HAP-1 (cell line): Measurements from ENCODE around the gene HPX.

ENCODE experiments used
- DNase-seq, 2 experiments: peaks; one replicate each; pipeline ENCODE4 v3.0.0-alpha.2; 2016 to 2020; ENCODE audit warnings: low spot score in 2 of 2
- H3K27me3 ChIP-seq: fragments of 250-450 bp; sonication (Bioruptor Pico); 2 replicates; pipeline ENCODE4 v1.5.1; 2020; ENCODE audit warnings: low read depth, mild to moderate bottlenecking, moderate library complexity
- H3K36me3 ChIP-seq: fragments of 250-450 bp; sonication (Bioruptor Pico); replicated peaks from 2 replicates; pipeline ENCODE4 v1.5.1; 2020; ENCODE audit warnings: mild to moderate bottlenecking
- H3K4me1 ChIP-seq: fragments of 250-450 bp; sonication (Bioruptor Pico); 2 replicates; pipeline ENCODE4 v1.5.1; 2020; ENCODE audit warnings: mild to moderate bottlenecking
- H3K4me3 ChIP-seq: fragments of 250-450 bp; sonication (Bioruptor Pico); 2 replicates; pipeline ENCODE4 v1.5.1; 2020; ENCODE audit warnings: mild to moderate bottlenecking, moderate library complexity
- H3K9me3 ChIP-seq: fragments of 250-450 bp; sonication (Bioruptor Pico); 2 replicates; pipeline ENCODE4 v1.5.1; 2020; ENCODE audit warnings: mild to moderate bottlenecking, moderate library complexity
- in situ Hi-C: fragments of 300-500 bp; cut with MboI; formaldehyde crosslinking; loops from 3 replicates; pipeline ENCODE4 v1.14.3; 2020; ENCODE audit warnings: low sequenced_read_pairs, inconsistent platforms, mixed read lengths

Gene HPX, protein sequence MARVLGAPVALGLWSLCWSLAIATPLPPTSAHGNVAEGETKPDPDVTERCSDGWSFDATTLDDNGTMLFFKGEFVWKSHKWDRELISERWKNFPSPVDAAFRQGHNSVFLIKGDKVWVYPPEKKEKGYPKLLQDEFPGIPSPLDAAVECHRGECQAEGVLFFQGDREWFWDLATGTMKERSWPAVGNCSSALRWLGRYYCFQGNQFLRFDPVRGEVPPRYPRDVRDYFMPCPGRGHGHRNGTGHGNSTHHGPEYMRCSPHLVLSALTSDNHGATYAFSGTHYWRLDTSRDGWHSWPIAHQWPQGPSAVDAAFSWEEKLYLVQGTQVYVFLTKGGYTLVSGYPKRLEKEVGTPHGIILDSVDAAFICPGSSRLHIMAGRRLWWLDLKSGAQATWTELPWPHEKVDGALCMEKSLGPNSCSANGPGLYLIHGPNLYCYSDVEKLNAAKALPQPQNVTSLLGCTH

DNA sequence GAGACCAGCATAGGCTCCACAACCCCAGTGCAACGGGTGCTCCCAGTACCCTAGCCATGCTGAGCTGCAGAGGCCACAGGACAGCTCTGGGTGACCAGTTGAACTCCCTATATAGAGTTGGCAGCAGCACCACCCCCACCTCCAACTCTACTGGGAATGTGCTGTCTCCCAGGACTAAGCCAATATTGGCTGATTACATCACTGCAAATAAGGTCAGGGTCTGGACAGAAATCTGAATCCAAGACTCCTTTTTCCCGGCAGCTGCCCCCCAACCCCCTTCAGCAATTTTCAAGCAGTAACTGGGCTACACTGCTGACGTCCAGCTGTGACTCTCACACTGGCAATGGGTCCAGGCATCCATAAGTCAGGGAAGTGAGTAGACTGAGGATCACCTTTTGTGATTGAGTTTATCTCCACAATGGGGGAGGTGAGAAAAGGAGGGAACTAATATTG, at the start of gene HPX:
TSS of gene HPX (minus strand) at position 82 of the 453 bp plus-strand sequence. CDS start at position 58, 24 bp downstream.
- no peaks in the 10 kb centered on the region for H3K27me3 ChIP-seq
- H3K36me3 ChIP-seq, result no peaks in the 10 kb centered on the region
- in situ Hi-C loops, result no loop called here
- no peak within 1 kb of the TSS for H3K4me3 ChIP-seq
- no peaks in the 10 kb centered on the region for H3K4me1 ChIP-seq
- DNase-seq, result no peak
- H3K9me3 ChIP-seq, result no peaks in the 10 kb centered on the region

DNA sequence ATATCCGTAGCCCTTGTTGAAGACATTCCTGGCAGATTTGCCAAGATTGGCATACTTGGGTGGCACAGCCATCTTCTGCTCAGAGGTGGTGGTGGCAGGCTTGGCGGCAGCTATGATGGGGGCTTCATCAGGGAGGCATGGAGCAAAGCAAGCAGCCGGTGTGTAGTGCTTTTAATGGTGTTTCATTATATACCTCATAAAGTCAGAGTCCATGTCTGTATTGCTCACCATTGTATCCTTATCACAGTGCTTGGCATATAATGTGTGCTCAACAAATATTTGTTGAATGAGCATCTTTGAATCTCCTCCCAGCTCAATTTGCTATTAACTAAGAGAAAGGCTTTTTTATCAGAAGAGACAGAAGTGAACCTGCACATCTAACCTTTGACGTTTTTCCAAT, 48.5 kb upstream of the HPX start:
- no peaks in the 10 kb centered on the region for H3K4me1 ChIP-seq
- in situ Hi-C loops, result no loop called here
- H3K9me3 ChIP-seq, result no peaks in the 10 kb centered on the region
- peaks cover 41% of the 10 kb centered on the region for H3K36me3 ChIP-seq
- DNase-seq, result no peak
- H3K27me3 ChIP-seq, result no peaks in the 10 kb centered on the region
- no peak overlapping the region for H3K4me3 ChIP-seq

DNA sequence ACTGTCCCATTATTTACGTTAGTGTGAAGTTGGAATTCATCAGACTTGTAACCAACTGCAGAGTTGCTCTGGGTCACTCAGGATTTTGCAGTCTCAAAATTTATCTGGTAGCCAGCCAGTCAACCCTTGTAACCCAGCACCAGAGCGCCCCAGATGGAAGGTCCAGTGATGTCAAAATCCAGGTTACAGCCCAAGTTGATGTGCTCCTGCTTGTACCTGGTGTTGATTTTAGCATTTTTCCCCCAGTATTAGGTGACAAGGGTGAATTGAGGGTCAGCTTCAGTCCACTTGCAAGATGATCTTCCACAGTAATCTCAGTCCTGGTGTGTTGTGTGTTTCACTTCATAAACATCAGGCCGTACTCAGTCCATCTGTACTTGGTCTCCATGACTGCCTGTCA, 48.0 kb upstream of the HPX start:
- no peak for DNase-seq
- Histone ChIP-seq H3K4me1 (no peaks in the 10 kb centered on the region), H3K36me3 (peaks cover 46% of the 10 kb centered on the region), H3K27me3 (no peaks in the 10 kb centered on the region), H3K4me3 (no peak overlapping the region), H3K9me3 (no peaks in the 10 kb centered on the region)
- in situ Hi-C loops, result no loop called here

DNA sequence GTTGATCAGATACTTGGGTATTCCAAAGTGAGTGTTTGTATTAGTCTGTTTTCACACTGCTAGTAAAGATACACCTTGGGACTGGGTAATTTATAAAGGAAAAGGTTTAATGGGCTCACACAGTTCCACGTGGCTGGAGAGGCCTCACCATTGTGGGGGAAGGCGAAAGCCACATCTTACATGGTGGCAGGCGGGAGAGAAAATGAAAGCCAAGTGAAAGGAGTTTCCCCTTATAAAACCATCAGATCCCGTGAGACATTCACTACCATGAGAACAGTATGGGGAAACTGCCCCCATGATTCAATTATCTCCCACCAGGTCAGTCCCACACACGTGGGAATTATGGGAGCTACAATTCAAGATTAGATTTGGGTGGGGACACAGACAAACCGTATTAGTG, 47.6 kb upstream of the HPX start:
- Histone ChIP-seq H3K36me3 (peaks cover 51% of the 10 kb centered on the region), H3K4me3 (no peak overlapping the region), H3K9me3 (no peaks in the 10 kb centered on the region), H3K27me3 (no peaks in the 10 kb centered on the region), H3K4me1 (no peaks in the 10 kb centered on the region)
- in situ Hi-C loops, result no loop called here
- DNase-seq, result no peak

DNA sequence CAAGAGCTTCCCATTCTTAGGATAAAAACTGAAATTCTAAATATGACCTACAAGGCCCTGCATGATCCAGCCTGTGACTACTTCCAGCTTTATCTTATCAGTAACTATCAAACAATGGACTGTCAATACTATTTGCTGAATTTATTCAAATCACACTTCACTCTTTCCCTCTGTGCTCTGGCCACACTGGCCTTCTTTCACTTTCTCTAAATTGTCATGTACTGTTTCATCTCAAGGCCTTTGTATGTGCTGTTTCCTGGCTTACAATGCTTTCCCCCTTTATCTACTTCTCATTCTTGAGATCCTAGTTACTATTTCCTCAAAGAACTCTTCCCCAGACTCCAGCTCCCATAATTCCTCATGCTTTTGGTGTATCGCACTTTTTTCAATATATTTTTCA, 46.2 kb upstream of the HPX start:
- H3K4me3 ChIP-seq, result no peak overlapping the region
- DNase-seq, result no peak
- H3K9me3 ChIP-seq, result no peaks in the 10 kb centered on the region
- H3K4me1 ChIP-seq, result peaks cover 5% of the 10 kb centered on the region; the same call in 1 of the 2 replicates
- in situ Hi-C loops, result no loop called here
- no peaks in the 10 kb centered on the region for H3K27me3 ChIP-seq
- H3K36me3 ChIP-seq, result peaks cover 64% of the 10 kb centered on the region

DNA sequence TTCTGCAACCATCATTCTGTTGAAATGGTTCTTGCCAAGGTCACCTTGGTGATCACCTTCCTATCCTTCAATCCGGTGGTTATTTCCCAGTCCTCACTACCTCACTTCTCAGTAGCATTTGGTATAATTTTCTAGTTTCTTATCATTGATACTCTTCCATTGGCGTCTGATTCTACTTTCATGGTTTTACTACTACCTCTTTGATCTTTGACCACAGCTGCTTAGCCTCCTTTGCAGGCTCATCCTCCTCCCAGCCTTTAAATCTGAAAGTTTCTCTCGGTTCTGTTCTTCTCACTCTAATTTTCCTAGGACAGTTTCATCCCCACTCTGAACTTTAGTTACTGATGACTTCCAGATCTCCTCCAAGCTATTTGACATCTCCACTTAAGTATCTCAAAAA, 45.5 kb upstream of the HPX start:
- H3K9me3 ChIP-seq, result no peaks in the 10 kb centered on the region
- H3K4me3 ChIP-seq, result no peak overlapping the region
- H3K36me3 ChIP-seq, result peaks cover 64% of the 10 kb centered on the region
- peaks cover 5% of the 10 kb centered on the region; the same call in 1 of the 2 replicates for H3K4me1 ChIP-seq
- H3K27me3 ChIP-seq, result no peaks in the 10 kb centered on the region
- in situ Hi-C loops, result no loop called here
- no peak for DNase-seq

DNA sequence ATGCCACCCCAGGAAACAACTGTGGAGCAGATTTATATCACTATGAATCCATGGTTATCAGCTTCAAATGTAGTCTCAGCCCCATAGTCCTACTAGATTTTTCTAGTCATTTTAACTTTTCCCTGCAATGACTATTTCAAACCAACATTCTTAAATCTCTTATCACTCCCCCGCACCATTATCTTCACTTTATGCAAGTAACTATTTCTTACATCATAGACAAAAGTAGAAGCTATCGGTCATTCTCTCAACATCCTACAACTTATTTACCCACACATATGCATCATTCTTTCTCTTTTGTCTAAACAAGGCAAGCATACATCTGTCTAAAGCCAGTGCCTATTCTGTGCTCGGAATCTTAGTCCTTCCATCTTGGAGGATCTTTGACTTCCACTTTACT, 44.9 kb upstream of the HPX start:
- in situ Hi-C loops, result no loop called here
- peaks cover 64% of the 10 kb centered on the region for H3K36me3 ChIP-seq
- DNase-seq, result no peak

DNA sequence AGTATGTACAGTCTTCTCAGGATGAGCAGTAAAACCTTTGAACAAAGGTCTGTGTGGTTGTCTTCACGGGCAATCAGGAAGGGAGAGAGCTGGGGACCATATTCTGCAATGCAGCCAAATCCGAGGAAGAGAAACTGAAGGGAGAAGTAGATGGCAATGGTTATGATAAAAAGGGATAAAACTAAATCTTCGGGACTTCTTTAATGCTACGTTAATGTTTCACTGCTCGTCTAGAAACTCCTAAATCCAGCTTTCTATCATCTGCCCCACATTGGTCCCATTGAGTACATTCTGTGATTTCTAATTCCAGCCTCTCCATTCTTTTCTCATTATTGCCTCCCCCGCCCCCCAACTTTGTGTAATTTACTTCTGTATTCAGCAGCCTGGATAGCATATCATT, 42.2 kb upstream of the HPX start:
- no peak for DNase-seq
- no peaks in the 10 kb centered on the region for H3K27me3 ChIP-seq
- no peak overlapping the region for H3K4me3 ChIP-seq
- in situ Hi-C loops, result no loop called here
- no peaks in the 10 kb centered on the region for H3K9me3 ChIP-seq
- peaks cover 77% of the 10 kb centered on the region for H3K36me3 ChIP-seq
- H3K4me1 ChIP-seq, result peaks cover 5% of the 10 kb centered on the region; the same call in 1 of the 2 replicates

More for the DNA sequence above, 44.9 kb upstream of the HPX start:
- Histone ChIP-seq H3K4me1 (peaks cover 5% of the 10 kb centered on the region; the same call in 1 of the 2 replicates), H3K27me3 (no peaks in the 10 kb centered on the region), H3K9me3 (no peaks in the 10 kb centered on the region), H3K4me3 (no peak overlapping the region)

DNA sequence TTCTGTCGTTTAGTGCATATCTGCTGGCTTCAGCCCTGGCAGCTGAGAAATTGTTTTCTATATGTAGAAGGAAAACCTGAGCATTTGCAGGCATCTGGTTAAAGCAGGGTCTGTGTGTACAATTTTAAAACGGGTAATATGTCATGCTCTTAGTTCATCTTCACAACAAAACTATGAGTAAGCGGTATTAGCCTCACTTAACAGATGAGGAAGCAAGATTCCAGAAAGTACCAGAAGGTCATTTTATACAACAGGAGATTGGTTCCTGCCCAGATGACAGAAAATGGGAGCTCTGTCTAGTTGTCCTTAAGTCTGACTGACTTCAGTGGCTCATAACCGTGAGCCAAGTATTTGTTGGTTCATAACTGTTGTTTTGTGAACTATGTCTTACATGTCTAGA, 41.7 kb upstream of the HPX start:
- no peaks in the 10 kb centered on the region for H3K27me3 ChIP-seq
- peaks cover 5% of the 10 kb centered on the region; the same call in 1 of the 2 replicates for H3K4me1 ChIP-seq
- peaks cover 77% of the 10 kb centered on the region for H3K36me3 ChIP-seq
- in situ Hi-C loops, result no loop called here
- DNase-seq, result no peak
- no peaks in the 10 kb centered on the region for H3K9me3 ChIP-seq
- H3K4me3 ChIP-seq, result peak overlapping the region; percentile 77

DNA sequence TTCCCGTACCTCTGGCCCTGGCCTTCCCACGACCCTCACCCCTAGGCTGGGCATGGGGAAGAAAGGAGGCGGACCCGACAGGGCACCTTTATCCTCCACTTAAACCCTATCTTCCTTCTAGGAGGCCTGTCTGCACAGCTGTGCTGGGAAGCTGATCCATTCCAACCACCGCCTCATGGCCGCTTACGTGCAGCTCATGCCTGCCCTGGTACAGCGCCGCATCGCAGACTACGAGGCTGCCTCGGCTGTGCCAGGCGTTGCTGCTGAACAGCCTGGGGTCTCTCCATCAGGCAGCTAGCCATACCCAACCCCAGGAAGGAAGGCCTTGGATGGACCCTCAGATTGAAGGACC, 41.1 kb upstream of the HPX start:
- DNase-seq, result no peak
- peaks cover 5% of the 10 kb centered on the region; the same call in 1 of the 2 replicates for H3K4me1 ChIP-seq
- peaks cover 77% of the 10 kb centered on the region for H3K36me3 ChIP-seq
- in situ Hi-C loops, result no loop called here
- H3K27me3 ChIP-seq, result no peaks in the 10 kb centered on the region
- no peaks in the 10 kb centered on the region for H3K9me3 ChIP-seq
- H3K4me3 ChIP-seq, result peak overlapping the region; percentile 77

DNA sequence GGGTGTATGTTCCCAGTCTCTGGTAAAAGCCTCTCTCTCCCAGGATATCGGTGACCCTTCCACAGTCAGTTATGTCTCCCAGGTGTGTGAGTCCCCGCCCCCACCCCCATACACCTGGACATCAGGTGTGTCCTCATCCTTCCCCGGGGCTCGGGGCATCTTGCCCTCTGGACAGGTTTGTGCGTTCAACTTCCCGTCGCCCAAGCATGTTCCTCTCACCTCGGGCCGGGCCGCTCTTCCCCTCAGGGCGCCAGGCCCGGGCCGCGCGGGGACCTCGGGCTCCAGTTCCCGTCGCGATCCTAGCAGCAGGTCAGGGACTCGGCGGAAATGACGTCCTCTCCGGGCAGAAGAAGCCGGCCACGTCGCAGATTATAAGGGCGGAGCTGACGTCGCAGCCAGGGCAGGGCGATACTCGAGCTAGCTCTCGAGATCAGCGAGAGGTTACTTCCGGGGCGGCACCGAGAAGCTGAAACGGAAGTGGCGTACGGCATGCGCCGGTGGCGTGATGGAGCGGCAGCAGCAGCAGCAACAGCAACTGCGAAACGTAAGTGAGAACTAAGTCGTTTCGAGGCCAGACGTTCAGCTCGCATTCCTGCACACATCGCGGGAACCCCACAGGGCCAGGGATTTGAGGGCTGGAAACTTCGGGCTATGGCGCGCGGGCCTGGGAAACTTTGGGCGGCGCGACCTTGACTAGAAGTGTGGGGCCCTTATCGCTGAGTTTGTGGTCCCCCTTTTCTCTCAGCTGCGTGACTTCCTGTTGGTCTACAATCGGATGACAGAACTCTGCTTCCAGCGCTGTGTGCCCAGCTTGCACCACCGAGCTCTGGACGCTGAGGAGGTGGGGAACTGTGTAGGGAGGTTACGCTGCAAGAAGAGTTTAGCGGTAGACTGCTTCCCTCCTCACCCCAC, 40.5 kb upstream of the HPX start, which contains the start of the genes ARFIP2 and TIMM10B:
TSS of gene ARFIP2 (minus strand) at position 320 of the 912 bp plus-strand sequence. CDS start 910 bp downstream, outside the sequence.
TSS of gene TIMM10B (plus strand) at position 490 of the 912 bp plus-strand sequence. CDS start at position 506, 16 bp downstream.
- DNase-seq, result peak; percentile 94 to 99
- in situ Hi-C loops, result no loop called here
- Histone ChIP-seq H3K4me3 (peak within 1 kb of the TSS; percentile 77), H3K9me3 (no peaks in the 10 kb centered on the region), H3K4me1 (peaks cover 5% of the 10 kb centered on the region; the same call in 1 of the 2 replicates), H3K27me3 (no peaks in the 10 kb centered on the region), H3K36me3 (peaks cover 74% of the 10 kb centered on the region)

DNA sequence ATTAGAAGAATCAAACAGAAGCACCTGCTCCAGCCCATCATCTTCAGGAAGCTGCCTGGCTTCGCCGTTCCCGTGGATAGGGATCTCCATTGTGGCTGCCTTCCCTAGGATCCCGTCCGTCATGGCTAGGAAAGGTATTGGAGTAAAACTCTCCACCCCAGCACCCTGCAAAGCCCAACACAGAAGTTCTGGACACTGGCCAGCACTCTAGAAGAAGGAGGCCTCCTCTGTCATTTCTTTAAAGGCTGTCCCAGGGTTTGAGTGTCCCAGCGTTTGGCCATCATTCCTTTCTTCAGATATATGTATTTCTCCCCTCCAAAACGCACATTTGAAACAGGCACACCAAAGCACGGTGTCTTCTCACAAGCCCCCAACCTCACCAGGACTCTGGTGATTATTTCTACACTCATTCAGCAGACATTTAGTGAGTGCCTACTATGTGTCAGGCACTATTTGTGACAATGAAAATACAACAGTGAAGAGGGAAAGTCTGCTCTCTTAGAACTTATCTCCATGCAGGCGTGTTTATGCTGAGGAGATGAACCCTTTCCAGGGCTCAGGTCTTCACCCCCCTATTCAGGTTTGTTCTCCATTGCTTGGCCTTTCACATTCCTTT, 39.6 kb upstream of the HPX start:
- in situ Hi-C loops, result no loop called here
- Histone ChIP-seq H3K27me3 (no peaks in the 10 kb centered on the region), H3K4me3 (peak overlapping the region; percentile 77), H3K36me3 (peaks cover 65% of the 10 kb centered on the region), H3K4me1 (peaks cover 5% of the 10 kb centered on the region; the same call in 1 of the 2 replicates), H3K9me3 (no peaks in the 10 kb centered on the region)
- no peak for DNase-seq

DNA sequence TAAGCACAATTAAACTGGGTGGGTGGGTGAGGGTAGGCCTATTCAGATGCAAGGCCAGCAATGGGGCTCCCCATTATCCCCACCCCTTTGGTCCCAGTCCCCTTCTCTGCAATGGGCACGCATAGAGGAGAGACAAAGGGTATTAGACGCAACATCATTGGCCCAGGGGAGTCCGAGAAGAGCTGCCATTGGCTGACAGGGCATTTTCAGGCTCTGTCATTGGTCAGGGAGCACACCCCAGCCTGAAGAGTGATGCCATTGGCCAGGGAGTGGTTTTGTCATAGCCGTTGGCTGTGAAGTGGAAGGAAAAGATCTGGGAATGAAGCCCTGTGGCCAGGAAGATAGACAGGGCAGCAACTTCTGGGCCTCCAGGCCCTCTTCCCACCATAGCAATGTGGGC, 35.8 kb upstream of the HPX start:
- H3K4me1 ChIP-seq, result peaks cover 5% of the 10 kb centered on the region
- no peak overlapping the region for H3K4me3 ChIP-seq
- H3K9me3 ChIP-seq, result no peaks in the 10 kb centered on the region
- peaks cover 31% of the 10 kb centered on the region for H3K36me3 ChIP-seq
- no peak for DNase-seq
- H3K27me3 ChIP-seq, result no peaks in the 10 kb centered on the region
- in situ Hi-C loops, result no loop called here
